LNCaP clone FGC (cell line): Measurements from ENCODE around the gene IQGAP2.

Source experiments
- DNase-seq: peaks from one replicate; pipeline ENCODE4 v3.0.0-alpha.2; 2011; ENCODE audit warnings: low read depth
- H3K4me3 ChIP-seq: 2 replicates; pipeline ENCODE4 v1.5.1; 2011; ENCODE audit warnings: mild to moderate bottlenecking, low read depth, low read length, control low read depth
- TF ChIP-seq, protein P1 (sequence below): IDR thresholded peaks from 2 replicates; pipeline ENCODE4 v1.5.1; 2012; ENCODE audit warnings: mild to moderate bottlenecking; ENCODE audit not compliant: control insufficient read depth, insufficient read depth; ENCODE audit errors: extremely low read depth

IQGAP2 gene

DNA sequence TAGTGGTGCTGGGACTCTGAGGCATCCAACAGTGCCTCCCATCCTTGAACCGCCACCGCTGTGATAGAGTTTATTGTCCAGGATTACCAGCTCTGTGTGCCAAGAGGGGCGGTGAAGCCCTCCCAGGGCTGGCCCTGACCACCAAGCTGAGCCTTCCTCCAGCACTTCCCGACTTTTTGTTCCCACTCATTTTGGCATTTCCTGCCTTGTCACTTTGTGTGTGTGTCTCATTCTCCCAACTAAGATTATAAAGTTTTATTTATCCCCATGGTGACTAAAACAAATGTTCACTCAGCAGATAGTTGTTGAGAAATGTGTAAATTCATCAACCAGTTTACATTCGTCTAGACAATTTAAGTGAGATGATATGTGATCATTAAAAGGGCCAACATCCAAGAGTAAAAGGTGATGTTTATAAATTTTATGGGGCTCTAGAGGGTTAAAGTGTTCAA lies 315.3 kb downstream of the IQGAP2 start:
- no peak for DNase-seq
- H3K4me3 ChIP-seq, result no peak overlapping the region
- TF ChIP-seq, protein P1, sequence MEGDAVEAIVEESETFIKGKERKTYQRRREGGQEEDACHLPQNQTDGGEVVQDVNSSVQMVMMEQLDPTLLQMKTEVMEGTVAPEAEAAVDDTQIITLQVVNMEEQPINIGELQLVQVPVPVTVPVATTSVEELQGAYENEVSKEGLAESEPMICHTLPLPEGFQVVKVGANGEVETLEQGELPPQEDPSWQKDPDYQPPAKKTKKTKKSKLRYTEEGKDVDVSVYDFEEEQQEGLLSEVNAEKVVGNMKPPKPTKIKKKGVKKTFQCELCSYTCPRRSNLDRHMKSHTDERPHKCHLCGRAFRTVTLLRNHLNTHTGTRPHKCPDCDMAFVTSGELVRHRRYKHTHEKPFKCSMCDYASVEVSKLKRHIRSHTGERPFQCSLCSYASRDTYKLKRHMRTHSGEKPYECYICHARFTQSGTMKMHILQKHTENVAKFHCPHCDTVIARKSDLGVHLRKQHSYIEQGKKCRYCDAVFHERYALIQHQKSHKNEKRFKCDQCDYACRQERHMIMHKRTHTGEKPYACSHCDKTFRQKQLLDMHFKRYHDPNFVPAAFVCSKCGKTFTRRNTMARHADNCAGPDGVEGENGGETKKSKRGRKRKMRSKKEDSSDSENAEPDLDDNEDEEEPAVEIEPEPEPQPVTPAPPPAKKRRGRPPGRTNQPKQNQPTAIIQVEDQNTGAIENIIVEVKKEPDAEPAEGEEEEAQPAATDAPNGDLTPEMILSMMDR, result no peak

DNA sequence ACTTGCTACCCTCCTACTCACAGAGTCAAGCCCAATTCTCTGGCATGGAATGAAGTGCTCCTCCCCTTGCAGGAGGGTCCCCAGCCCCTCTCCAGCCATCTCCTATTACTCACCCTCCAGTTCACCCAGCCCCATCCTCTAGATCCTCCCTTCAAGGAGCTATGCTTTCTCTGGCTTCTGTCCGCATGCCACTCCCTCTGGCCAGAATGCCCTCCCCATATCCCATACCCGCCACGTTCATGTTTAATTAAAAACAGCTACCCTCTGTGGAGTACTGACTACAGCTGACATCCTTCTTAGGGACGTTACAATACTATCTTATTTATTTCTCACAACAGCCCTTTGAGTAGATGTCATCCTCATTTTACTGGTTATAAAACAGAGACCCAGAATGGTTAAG lies 315.8 kb downstream of the IQGAP2 start:
- TF ChIP-seq, protein P1, result no peak

DNA sequence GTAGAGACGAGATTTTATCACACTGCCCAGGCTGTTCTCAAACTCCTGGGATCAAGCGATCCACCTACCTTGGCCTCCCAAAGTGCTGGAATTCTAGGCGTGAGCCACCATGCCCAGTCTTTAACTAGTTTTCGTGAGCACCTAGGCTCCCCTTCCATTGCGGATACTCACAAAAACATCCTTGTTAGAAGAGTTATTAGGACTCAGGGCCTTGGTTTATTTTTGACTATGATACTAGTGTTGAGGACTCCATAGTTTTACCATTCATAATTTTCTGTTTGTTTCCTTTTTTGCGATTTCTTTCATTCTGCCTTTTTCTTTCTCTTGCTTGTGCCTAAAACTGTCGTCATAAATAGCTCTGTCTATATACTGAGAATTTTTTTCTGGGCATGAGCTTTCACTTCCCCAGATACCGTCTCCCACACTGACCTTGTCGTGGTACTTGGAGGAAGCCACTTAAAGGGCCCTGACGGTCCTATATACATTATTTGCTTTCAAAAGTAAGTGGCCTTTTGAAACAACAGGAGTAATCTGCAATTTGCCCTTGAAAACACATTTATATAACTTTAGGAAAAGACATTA lies 318.0 kb downstream of the IQGAP2 start:
- no peak for DNase-seq
- H3K4me3 ChIP-seq, result no peak overlapping the region
- TF ChIP-seq, protein P1, result no peak

More for the DNA sequence above, 315.8 kb downstream of the IQGAP2 start:
- no peak for DNase-seq
- no peak overlapping the region for H3K4me3 ChIP-seq

DNA sequence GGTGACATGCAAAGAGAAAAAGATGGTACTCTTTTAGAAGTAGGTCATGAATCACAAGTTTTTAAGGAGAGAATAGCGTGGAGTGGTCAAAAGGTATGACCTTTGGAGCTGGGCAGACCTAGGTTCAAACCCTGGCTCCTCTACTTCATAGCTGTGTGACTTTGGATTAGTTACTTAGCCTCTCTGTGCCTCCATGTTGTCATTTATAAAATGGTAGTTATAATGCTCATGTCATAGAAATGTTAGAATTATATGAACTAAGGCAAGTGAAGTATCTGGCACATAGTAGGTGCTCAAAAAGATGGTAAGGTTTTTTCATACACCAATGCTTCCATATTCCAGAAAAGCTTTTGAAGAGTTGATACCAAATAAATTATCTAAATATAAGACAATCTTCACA lies 320.2 kb downstream of the IQGAP2 start:
- H3K4me3 ChIP-seq, result no peak overlapping the region
- DNase-seq, result no peak
- TF ChIP-seq, protein P1, result no peak

DNA sequence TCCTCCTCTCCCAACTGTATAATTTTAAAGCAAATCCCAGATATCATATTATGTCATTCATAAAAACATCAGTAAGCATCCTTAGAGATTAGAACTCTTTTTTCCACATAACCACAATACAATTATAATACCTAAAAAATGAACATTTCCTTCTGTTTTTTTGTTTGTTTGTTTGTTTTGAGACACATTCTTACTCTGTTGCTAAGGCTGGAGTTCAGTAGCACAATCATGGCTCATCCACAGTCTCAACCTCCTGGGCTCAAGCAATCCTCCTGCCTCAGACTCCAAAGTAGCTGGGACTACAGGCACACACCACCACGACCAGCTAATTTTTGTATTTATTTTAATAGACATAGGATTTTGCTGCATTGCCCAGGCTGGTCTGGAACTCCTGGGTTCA lies 320.8 kb downstream of the IQGAP2 start:
- DNase-seq, result no peak
- no peak overlapping the region for H3K4me3 ChIP-seq
- TF ChIP-seq, protein P1, result no peak

DNA sequence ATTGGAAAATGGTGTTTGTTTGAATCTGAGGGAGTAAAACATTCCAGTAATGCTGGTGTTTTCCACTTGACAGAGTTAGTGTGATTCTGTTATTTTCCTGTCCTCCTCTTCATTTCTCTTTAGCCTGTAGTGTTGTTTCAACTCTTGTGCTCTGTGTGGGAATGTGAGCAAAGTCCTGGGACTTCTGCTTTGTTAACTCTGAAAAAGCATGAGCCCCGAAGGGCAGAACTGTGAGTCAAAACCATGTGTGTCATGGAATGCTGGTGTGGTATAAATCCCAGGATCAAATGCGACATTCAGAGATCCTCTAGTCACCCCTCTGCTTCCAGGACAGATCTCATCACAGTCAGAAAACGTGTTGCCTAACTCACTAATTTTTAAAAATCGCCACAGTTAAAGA lies 321.8 kb downstream of the IQGAP2 start:
- TF ChIP-seq, protein P1, result no peak
- DNase-seq, result no peak
- no peak overlapping the region for H3K4me3 ChIP-seq

DNA sequence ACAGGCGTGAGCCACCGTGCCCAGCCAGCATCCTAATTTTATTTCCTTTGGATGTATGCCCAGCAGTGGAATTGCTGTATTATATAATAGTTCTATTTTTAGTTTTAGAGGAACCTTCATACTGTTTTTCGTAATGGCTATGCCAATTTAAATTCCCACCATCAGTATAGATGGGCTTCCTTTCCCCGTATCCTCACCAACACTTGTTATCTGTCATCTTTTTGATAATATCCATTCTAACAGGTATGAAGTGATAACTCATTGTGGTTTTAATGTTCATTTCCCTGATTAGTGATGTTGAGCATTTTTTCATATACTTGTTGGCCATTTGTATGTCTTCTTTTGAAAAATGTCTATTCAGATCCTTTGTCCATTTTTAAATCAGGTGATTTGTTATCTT lies 325.9 kb downstream of the IQGAP2 start:
- no peak overlapping the region for H3K4me3 ChIP-seq
- no peak for DNase-seq
- TF ChIP-seq, protein P1, result no peak
